Urinary bladder (tissue), 4 donors: Measurements from ENCODE around the gene PHETA2. TPM values are rescaled to one million over a fixed set of nuclear protein-coding genes. Genes with fewer than 3 reads are reported as not detected.
"Not testable (repeated sequence)": the region's sequence is repeated elsewhere in the genome, so short reads cannot be mapped to it uniquely, and the experiment has no call there.

Source experiments
- DNase-seq: peaks from one replicate; pipeline ENCODE4 v3.0.0-alpha.2; 2015; ENCODE audit errors: extremely low spot score
- H3K27ac ChIP-seq: one replicate; pipeline ENCODE4 v1.5.1; 2013; ENCODE audit warnings: low read depth, mild to moderate bottlenecking, moderate library complexity
- H3K36me3 ChIP-seq: one replicate; pipeline ENCODE4 v1.6.1; 2013; ENCODE audit warnings: mild to moderate bottlenecking, moderate library complexity; ENCODE audit not compliant: insufficient read depth
- H3K4me1 ChIP-seq: one replicate; pipeline ENCODE4 v1.6.1; 2013; ENCODE audit warnings: mild to moderate bottlenecking, moderate library complexity; ENCODE audit not compliant: insufficient read depth
- H3K4me3 ChIP-seq: one replicate; pipeline ENCODE4 v1.5.1; 2013; ENCODE audit warnings: low read depth, low read length
- WGBS: extraction: QIAGEN DNeasy Blood & Tissue Kit; methylation state at CpG from one replicate; pipeline ENCODE4 v1.1.7; 2013; 5-methylcytosine and 5-hydroxymethylcytosine counted together
- polyA plus RNA-seq: library from polyadenylated mRNA; stranded (reverse); fragments of 200-250 nt; gene quantifications from one replicate; pipeline ENCODE4 v1.2.3, GENCODE V29; 2013
- total RNA-seq: library from RNA; depleted of rRNA; stranded (reverse); fragments of >200 nt; gene quantifications from one replicate; pipeline ENCODE4 v1.2.3, GENCODE V29; 2014
- donor health status: healthy with polysubstance abuse.
- donor health status: healthy.

PHETA2 gene
- total and polyA plus RNA-seq, 2 donors: 17.3 to 26.0 TPM

DNA sequence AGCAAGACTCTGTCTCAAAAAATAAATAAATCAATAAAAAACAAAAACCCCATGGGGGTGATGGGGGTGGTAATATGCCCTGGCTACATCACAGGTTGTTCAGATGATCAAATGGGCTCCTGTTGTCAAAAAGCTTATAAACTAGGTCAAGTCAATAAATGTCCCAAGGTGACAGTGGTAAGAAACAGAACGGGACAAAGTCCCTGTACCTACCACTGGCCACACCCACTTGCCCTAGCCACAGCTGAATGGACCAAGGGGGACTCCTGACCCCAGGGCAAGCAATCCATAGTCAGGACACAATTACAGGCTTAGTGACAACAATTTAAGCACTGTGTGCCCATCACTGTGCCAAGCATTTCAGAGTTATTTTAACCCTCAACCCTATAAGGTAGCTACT, 9.4 kb upstream of the PHETA2 start:
- WGBS: 87% methylated on average over 1 of the region's 1 CpG
- no peak for DNase-seq
- Histone ChIP-seq H3K4me1 (no peaks in the 10 kb centered on the region), H3K4me3 (no peak overlapping the region), H3K27ac (no peak overlapping the region), H3K36me3 (no peaks in the 10 kb centered on the region)

DNA sequence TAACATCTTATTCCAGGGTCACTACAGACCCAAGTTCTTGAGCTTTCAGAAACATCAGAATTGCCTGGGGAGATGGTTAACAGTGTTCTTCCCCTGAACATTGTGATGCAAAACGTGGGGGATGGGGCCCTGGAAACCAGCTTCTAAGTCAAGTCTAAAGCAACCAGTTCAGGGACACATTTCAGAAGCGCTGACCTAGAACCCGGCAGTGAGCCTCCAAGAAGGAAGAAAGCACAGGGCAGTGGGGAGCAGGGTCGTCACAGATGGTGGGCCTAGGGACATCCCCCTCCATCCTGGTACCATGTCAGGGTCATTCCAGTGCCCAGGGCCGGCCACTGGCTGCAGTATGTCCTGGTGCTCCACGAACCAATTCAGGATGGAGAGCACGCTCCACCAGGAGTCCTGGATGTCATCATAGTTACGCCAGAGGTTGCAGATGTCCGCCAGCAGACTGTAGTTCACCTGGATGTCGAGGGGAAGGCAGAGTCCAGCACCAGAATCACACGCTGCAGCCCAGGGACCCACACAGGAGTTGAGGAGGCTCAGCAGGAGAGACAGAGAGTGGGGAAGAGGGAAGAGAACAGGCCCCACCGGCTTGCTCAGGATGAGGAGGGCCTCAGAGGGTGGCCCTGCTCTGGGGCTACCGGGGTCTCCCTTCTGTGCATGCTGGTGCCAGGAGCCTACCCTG, 8.5 kb upstream of the PHETA2 start:
- no peak overlapping the region for H3K27ac ChIP-seq
- 87% methylated on average over 13 of the region's 13 CpGs for WGBS
- DNase-seq: no peak
- H3K36me3 ChIP-seq: no peaks in the 10 kb centered on the region
- H3K4me1 ChIP-seq: no peaks in the 10 kb centered on the region
- H3K4me3 ChIP-seq: no peak overlapping the region

DNA sequence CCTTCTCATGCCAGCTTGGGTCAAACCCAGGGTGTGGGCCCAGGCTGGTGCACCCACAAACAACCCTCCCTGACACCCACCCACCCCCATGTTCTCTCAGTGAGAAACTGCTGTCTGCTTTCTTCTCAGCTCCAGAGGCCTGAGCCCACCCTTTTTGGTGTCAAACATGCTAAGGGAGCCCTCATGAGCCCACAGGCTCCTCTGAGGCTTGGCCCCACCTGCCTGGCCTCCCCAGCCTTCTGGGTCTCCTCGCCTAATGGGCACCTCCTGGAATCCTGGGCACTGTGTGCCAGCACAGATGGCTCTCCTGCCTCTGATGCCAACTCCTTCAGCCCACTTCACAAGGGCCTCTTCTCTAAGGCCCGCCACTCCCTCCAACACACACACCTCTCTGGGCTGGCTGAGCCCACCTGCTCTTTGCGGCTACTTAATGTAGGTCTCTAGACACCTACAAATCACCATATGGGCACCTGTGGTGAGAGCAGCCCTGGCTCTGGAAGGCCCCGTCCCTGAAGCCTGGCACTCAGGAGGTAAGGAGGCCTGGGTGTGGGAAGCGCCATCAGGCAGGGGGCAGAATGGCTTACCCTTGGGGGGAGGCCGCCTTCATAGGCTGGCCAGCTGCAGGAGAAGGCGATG, 7.8 kb upstream of the PHETA2 start:
- no peak for DNase-seq
- Histone ChIP-seq H3K27ac (no peak overlapping the region), H3K36me3 (no peaks in the 10 kb centered on the region), H3K4me3 (no peak overlapping the region), H3K4me1 (no peaks in the 10 kb centered on the region)
- WGBS: 97% methylated on average over 7 of the region's 7 CpGs

DNA sequence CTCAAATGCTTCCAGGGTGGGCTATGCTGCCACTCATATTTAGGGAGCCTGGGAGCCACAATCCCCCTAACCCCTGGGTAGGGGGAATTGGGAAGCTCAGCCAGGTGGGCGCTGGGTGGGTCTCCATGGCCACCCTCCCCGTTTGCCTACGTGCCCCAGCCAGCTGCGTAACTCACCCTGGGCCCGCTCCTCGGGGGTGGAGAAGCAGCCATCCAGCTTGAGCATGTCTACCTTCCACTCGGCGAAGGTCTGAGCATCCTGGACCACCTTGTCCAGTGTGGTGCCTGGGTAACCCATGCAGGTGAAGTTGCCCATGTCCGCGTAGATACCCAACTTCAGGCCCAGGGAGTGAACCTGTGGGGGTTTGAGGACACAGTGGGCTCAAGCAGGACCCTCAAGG, 7.1 kb upstream of the PHETA2 start:
- H3K36me3 ChIP-seq: no peaks in the 10 kb centered on the region
- no peak overlapping the region for H3K27ac ChIP-seq
- WGBS: 97% methylated on average over 10 of the region's 10 CpGs
- no peak overlapping the region for H3K4me3 ChIP-seq
- no peaks in the 10 kb centered on the region for H3K4me1 ChIP-seq
- DNase-seq: no peak

DNA sequence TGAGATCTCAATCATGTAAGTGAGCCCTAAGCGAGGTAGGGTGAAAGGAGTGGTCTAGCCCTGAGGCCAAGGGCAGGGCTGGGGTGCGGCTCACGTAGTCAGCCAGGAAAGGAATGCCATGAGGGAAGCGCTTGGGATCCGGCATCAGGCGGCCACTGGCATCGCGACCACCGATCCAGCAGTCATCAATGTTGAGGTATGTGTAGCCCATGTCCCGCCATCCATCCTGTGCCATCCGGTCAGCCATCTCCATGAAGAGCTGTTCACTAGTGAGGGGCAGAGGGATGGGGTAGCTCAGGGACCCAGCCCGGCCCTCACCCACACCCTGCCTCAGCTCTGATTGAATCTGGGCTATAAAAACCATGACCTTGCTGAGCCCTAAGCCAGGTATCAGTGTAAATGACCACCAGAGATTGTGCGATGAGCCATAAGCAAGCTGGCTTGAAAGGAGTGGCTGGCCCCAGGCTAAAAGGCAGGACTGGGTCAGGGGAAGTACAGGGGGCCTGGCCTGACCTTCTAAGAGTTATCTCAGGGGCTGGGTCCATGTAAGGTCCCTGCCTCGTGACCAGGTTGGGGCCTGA, 6.3 kb upstream of the PHETA2 start:
- Histone ChIP-seq H3K4me1 (no peaks in the 10 kb centered on the region), H3K36me3 (no peaks in the 10 kb centered on the region), H3K27ac (no peak overlapping the region), H3K4me3 (no peak overlapping the region)
- DNase-seq: no peak
- WGBS: 98% methylated on average over 14 of the region's 14 CpGs

DNA sequence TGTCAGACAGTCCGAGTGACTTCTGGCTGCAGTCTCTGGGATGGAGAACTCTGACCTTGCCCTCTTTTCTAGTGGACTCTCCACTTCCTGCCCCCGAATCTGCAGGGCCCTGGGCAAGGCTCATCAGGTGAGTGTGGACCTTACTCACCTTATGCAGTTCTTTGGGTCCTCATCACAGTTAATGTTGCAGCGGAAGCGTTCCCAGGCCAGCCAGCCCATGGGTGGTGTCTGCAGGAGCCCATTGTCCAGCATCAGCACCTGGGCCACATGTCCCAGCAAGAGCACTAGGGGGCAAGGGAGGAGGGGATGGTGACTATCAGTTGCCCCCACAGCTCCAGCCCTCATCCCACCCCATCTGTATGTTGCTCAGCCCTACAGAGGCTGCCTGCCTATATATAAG, 5.8 kb upstream of the PHETA2 start:
- no peaks in the 10 kb centered on the region for H3K4me1 ChIP-seq
- H3K4me3 ChIP-seq: no peak overlapping the region
- no peaks in the 10 kb centered on the region for H3K36me3 ChIP-seq
- no peak overlapping the region for H3K27ac ChIP-seq
- 94% methylated on average over 4 of the region's 4 CpGs for WGBS
- DNase-seq: no peak

DNA sequence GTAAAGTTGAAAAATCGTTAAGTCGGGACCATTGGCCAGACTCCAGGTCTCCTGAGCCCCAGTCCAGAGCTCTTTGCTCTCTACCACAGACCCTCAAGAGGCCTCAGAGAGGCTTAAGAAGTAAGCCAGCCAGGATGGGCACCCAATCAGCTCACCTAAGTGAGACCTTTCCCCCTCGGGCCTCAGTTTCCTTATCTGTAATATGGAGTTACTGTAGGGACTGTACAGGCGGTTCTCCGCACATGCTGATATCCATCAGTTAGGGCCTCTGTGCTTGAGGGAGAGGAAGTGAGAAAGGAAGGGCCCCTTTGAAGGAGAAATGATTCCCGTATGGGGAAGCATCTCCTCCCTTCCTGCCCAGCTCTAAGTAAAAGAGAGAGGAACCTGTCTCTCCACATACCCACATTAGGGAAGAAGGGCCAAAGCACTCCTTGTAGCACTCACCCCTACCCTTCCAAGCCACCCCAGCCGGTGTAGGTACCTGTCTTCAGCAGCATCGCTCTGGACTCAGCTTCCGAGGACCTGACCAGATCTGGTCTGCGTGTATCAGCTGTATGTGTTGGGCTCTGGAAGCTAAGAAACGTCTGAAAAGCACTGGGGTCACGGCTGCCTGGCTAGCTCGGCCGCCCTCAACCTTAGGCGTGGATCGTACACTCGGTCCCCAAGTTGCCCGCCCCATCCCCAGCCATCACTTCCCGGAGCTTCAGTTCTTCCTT, 4.1 kb upstream of the PHETA2 start:
- no peak for DNase-seq
- 13% methylated on average over 19 of the region's 19 CpGs for WGBS
- no peaks in the 10 kb centered on the region for H3K4me1 ChIP-seq
- peak overlapping the region; percentile 52 for H3K4me3 ChIP-seq
- H3K36me3 ChIP-seq: no peaks in the 10 kb centered on the region
- H3K27ac ChIP-seq: peak overlapping the region; percentile 73

DNA sequence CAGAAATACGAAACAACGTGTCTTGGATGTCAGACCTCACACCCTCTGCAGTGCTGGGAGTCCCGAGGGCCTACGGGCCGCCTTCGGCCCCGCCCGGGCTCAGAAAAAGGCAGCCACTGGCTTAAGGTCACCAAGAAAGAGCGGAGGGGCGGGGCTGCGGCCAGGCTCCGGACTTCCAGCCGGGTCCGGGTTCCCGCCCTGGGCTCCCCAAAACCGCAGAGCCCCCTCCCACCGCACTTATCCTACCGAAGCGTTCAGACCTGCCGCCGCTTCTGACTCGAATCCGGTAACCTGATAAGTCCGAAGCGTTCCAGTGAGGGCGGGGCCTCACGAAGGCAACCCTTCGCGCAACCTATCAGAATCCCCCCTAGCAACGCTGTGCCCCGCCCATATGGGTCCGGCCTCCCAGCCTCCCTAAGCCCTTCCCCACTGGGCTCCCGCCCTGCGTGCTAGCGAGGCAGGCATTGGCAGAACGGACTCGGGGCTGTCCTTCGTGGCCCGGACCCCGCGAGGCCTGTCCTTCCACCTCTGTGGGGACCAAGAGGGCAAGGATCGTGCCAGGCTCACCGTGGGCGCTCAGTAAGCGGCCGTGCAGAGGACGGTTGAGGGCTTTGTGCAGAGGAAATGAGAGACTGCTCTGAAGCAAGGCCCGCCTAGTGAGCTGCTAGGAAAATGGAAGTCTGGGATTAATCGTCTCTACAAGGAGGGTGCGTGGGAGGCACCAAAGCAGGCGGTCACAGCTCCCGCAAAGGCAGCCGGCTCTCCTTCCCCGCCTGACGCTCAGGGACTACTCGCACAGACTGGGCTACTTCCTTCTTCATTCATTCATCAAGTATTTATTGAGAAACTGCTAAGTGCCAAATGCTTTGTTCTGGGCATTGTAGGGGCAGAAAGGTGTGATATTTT, 3.3 kb upstream of the PHETA2 start, which contains the start of gene NAGA:
Gene NAGA, minus strand, starts transcription at position 296 of the 906 bp plus-strand sequence. CDS start 515 bp downstream, outside the sequence.
- Histone ChIP-seq H3K4me3 (peak within 1 kb of the TSS; percentile 52), H3K4me1 (no peaks in the 10 kb centered on the region), H3K36me3 (no peaks in the 10 kb centered on the region), H3K27ac (peak within 1 kb of the TSS; percentile 73)
- WGBS: under 1% methylated on average over 56 of the region's 56 CpGs
- peak; percentile 94 for DNase-seq

DNA sequence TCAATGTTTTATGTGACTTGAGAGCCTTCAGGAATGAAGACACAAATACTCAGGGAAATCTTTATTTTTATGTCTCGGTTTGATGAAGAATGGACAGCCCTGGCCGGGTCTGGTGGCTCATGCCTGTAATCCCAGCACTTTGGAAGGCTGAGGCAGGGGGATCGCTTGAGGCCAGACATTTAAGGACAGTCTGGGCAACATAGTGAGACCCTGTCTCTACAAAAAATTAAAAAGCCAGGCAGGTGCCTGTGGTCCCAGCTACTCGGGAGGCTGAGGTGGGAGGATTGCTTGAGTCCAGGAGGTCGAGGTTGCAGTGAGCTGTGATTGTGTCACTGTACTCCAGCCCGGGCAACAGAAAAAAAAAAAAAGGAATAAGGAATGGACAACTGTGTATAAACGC, 2.5 kb upstream of the PHETA2 start:
- H3K4me3 ChIP-seq, H3K4me1 ChIP-seq, DNase-seq, H3K36me3 ChIP-seq, H3K27ac ChIP-seq: not testable (repeated sequence)
- 69% methylated on average over 7 of the region's 7 CpGs for WGBS

DNA sequence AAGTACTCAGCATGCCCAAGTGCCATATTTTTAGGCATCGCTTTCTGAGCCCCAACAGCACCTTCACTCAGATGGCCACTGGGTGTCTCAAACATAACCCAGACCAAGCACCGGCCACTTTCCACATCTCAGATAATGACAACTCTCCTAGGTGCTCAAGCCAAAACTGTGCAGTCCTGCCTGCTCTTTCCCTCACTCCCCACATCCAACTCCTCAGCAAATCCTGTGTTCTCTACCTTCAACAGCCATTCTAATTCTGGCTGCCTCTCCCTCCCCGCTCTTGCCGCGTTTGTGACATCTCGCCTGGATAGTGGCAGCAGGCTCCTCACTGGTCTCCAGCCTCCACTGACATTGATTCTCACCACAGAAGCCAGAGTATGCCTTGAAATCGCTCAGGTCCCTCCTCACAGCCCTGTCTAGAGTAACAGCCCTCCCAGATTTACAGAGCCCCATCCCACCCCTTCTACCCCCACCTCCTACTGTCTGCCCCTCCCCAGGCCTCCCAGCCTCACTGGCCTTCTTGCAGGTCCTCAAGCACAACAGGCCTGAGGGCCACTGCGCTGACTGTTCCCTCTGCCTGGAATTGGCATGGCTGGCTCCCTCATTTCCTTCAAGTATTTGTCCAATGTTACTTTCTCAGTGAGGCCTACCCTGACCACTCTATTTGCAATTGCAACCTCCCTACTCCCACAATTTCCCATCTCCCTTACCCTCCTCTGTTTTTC, 1.3 kb upstream of the PHETA2 start:
- Histone ChIP-seq H3K27ac (no peak overlapping the region), H3K4me3 (no peak overlapping the region), H3K36me3 (no peaks in the 10 kb centered on the region), H3K4me1 (no peaks in the 10 kb centered on the region)
- no peak for DNase-seq
- 88% methylated on average over 8 of the region's 8 CpGs for WGBS

DNA sequence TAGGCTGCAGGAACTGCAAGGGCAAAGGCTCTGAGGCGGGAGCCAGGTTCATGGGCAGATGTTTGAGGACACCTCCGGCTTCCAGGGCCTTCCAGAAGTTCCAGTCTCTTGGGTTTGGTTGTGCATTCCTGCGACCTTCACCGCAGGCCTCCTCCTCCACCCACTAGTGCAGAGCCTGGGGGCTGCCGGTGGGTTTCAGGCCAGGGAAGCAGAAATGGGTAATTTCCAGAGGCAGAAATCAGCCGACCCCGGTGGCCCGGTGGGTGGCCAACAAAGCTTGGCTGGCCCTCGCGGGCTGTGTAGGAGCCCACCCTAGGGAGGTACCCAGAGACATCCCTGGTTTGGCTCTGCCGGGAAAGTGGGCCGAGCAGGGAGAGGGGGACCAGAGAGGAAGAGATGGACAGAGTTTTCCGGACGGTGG, 417 bp upstream of the PHETA2 start:
- no peak for DNase-seq
- Histone ChIP-seq H3K4me3 (peak overlapping the region; percentile 63), H3K36me3 (no peaks in the 10 kb centered on the region), H3K27ac (peak overlapping the region; percentile 76), H3K4me1 (no peaks in the 10 kb centered on the region)
- 56% methylated on average over 14 of the region's 14 CpGs for WGBS

DNA sequence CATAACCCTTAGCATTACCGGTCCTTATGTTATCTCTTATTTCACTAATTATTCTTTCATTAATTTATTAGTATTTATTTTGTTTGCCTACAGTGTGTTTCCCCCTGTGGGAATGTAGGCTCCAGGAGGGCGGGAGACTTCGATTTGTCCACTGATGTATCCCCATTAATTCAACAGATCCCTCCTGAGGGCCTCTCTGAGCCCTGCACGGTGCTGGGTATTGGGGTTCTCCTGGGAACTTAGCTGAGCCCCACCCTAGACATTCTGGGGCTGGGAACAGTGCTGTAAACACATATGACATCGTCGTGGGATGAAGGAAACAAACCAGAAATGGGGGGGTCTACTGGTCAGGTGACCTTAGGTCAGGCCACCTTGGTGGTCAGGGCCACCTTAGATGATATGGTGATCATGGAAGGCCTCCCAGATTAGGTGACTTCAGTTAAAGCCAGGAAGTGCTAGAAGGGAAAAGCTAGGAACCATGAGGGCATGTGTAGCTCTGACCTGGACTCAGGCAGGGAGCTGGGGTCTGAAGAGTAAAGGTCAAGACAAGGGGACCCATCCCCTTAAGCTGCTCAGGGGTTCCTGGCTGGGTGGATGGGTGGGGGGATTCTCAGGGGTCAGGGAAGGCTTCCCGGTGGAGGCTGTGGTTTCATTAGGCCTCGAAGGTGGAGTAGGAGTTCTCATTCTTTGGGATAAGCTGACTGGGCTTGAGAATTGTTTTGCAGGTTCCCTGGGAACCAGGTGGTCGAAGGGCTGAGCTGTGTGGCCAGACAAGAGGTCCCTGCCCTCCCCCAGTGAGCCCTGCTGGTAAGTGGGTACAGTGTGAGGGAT, 1.0 kb downstream of the PHETA2 start:
- no peaks in the 10 kb centered on the region for H3K4me1 ChIP-seq

More for the DNA sequence above, 1.0 kb downstream of the PHETA2 start:
- H3K36me3 ChIP-seq: no peaks in the 10 kb centered on the region
- DNase-seq: no peak
- H3K4me3 ChIP-seq: peak overlapping the region; percentile 63
- H3K27ac ChIP-seq: peak overlapping the region; percentile 76
- WGBS: 49% methylated on average over 9 of the region's 9 CpGs
